Activated CD8-positive, alpha-beta memory T cell treated with anti-CD3 and anti-CD28 coated beads, Interleukin-2, amount 50 U/mL, for 4 hours (primary cell): ENCODE measurements around the gene RRH.
"Not testable (repeated sequence)": the region's sequence is repeated elsewhere in the genome, so short reads cannot be mapped to it uniquely, and the experiment has no call there.

Experiments
- DNase-seq: peaks from one replicate; pipeline ENCODE4 v3.0.0-alpha.2; 2020

The RRH gene, protein sequence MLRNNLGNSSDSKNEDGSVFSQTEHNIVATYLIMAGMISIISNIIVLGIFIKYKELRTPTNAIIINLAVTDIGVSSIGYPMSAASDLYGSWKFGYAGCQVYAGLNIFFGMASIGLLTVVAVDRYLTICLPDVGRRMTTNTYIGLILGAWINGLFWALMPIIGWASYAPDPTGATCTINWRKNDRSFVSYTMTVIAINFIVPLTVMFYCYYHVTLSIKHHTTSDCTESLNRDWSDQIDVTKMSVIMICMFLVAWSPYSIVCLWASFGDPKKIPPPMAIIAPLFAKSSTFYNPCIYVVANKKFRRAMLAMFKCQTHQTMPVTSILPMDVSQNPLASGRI

DNA sequence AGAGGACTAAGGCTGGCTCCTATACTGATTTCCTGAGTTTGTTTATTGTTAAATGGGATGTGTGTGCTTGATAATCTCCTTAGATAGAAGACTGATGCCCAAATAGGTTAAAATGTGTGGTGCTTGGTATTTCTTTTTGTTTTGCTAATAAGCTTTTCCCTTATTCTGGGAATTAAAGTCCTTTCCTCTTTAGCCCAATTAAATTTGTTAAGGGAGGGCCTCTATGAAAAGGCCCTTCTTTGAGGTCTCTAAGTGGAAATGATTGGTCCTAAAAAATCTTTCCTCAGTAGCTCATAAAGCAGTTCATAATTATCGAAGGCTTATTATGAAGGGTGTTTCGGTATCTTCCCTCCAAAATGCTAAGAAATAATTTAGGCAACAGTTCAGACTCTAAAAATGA, at the start of gene RRH:
Gene RRH, plus strand, starts transcription at position 301 of the 400 bp plus-strand sequence. Its CDS starts 56 bp downstream, at position 357.
- DNase-seq, result no peak

DNA sequence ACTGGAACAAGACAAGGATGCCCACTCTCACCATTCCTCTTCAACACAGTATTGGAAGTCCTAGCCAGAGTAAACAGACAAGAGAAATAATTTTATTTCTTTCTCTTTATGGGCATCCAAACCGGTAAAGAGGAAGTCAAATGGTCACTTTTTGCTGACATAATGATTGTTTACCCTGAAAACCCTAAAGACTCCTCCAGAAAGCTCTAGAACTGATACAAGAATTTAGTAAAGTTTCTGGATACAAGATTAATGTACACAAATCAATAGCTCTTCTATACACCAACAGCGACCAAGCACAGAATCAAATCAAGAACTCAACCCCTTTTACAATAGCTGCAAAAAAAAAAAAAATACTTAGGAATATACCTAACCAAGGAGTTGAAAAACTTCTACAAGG, 45.7 kb upstream of the RRH start:
- not testable (repeated sequence) for DNase-seq

DNA sequence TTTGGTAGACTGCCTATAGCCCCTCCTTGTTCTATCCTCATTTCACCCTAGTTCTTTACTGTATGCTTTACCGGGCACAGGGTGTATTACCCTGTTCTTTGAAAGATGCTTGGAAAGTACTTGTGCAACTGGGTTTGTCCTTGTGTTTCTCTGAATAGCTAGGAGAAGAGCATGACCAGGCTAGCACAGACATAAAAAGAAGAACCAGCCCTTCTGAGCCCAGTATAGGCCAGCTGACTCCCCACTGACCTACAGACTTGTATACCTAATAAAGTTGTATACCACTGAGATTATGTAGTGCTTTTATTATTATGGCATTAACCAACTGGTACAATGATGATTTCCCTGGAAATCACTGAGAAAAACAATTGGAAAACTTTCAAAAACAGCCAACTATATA, 40.9 kb upstream of the RRH start:
- no peak for DNase-seq

DNA sequence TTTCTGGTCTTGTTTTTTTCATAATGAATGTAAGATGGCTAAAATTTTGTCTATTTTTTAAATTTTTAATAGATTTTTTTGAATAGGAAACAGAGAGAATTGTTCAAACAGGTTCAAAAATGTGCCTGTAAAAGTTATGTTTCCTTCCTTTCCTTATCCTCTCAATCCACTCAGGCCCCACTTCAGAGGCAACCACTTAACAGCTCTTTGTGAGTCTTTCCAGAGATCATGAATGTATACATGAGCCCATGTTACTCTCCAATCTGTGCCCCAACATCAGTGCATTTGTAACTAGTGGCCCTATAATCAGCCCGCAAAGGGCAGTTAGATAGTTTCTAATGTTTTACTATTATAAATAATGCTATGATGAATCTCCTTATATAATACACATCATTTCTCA, 40.0 kb upstream of the RRH start:
- no peak for DNase-seq

DNA sequence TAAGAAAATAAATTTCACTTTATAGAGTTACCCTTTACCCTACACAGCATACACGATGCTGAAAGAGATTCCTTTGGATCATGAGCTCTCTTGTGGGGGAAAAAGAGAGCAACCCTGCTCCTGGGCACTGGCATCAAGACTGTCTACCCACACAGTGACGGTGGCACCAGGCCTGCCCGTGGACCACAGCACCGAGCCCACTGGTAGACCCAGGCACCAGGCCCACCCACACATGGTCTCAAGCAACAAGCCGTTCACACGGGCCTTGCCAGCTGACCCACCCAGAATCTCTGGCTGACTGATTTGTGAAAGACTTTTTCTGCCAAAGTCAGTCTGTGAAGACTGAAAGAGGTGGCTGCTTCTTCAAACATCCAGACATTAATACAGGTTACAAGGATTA, 32.7 kb upstream of the RRH start:
- DNase-seq, result no peak

DNA sequence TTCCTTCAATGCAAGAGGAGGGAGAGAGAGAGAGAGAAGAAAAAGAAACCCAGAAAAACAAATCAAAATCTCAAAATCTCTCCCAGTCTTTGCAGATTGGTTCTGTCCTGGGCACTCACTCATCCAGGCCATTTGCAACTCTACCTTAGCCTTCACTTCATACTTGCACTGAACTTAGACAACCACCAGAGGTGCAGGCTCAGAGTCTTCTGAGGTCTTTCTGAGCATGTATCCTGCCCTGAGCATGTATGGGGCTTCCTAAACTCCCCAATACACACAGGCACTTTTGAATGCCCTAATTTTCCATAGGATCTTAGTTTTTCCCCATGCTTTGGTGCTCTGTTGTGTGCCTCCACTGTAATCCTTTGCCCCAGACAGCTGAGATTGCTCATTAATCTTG, 28.9 kb upstream of the RRH start:
- DNase-seq, result no peak

DNA sequence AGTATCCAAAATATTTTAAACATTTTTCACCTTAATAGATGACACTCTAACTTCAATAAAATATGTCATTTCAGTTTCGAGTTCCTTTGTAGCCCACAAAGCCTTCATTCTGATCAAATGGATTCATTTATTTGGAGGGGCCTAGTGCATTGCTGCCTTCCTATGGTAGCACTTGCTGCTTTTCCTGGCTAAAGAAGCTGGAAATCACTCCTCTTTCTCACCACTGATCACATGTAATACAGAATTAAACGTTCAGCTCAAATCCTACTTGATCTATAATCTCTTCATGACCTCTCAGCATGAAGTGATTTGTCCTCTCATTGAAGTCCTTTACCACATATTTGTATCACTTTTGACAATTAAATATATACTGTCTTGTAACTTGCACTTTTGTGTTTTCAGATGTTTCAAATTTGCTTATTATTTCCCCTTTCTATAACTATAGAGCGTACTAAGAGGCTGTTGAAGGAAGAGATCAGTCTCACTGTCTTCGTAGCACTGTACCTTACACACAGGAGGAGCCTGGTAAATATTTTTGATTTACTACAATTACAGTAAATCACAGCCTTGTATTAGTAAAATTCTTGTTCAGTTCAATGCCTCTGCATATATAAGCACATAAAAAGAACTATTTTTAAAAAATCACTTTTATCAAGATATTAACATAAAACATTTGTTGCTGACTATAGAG, 26.5 kb upstream of the RRH start:
- no peak for DNase-seq

DNA sequence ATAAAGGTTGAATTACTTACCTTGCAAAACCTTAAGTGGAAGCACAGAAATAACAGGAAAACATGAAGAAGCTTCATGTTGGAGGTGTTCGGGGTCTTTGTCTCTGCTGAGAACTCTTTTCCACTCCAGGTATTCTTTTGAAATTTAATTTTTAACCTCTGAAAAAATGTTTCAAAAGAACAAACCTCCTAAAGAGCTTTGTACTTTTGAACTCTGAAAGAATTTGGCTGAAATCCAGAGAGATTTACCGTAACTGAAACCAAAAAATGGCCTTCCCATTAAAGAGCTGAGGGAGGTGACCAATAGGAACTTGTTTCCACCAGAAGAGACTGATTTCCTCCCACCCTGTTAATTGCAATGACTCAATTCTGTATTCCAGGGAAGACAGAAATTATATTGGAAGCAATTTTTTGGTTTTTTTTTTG, 25.9 kb upstream of the RRH start, which contains the start of gene CFI:
Gene CFI, minus strand, starts transcription at position 105 of the 425 bp plus-strand sequence. Its CDS starts 28 bp downstream, at position 77.
- DNase-seq, result no peak

DNA sequence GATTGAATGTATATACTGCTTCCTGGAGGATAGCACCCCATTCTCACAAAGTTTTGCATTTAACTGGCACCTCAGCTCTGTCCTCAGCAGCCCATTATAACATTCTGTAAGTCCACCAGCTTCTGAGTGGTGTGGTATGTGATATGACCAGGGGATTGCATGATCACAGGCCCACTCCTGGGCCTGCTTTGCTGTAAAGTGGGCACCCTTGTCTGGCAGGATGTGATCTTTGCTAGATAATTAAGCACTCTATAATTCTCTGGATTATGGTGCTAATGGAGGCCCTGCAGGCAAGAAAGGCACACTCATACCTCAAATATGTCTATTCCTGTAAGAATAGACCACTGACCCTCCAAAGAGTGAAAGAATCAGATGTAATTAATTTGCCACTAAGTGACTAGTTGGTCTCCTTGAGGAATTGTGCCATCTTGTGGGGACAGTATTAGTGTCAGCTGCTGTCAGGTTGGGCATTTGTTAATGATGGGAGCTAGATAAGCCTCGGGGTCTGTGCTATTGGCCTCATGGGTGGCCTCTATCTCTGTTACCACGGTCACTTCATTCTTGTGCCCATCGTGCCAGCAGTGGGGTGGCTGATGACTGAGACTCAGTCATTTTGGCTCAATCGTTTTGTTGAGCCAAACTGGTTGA, 23.7 kb upstream of the RRH start:
- DNase-seq, result no peak

DNA sequence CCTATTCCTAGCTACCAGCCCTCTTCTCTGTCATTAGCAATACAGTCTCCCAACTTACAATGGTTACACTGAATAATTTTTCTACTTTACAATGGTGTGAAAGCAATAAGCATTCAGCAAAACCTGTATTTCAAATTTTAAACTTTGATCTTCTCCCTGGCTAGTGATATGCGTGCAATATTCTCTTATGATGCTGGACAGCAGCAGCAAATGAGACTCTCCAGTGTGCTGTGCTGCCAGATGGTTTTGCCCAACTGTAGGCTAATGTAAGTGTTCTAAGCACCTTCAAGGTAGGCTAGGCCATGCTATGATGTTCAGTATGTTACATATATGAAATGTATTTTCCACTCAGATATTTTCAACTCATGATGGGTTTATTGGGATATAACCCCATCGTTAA, 18.1 kb upstream of the RRH start:
- DNase-seq, result no peak

DNA sequence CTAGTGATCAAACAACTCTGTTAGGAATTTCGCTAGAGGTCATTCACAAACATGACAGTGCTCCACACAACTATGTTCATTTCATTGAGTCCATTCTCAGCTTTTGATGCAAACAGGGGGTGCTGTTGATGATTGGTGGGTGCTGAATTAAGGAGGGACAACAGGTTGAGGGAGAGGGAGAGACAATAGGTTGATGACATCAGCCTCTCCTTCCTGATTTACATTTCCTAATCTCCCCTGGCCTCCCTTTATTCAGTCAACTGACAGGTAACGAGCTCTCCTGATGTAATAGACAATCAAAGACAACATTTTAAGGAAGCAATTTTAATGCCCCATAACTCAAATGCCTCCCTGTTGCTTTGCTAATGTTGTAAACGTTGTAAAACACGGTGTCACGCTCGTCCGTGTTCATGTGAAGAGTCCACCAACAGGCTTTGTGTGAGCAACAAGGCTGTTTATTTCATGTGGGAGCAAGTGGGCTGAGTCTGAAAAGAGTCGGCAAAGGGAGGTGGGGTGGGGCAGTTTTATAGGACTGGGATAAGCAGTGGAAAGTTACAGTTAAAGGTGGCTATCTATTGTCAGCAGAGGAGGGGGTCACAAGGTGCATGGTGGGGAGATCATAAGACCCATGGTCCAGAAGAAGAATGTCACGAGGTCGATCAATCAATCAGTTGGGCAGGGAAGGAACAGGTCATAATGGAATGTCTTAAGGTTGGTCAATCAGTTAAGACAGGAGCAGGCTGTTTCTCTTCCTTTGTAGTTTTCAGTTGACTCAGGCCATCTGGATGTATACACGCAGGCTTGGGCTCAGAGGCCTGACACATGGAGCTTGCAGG, 17.0 kb upstream of the RRH start:
- no peak for DNase-seq

DNA sequence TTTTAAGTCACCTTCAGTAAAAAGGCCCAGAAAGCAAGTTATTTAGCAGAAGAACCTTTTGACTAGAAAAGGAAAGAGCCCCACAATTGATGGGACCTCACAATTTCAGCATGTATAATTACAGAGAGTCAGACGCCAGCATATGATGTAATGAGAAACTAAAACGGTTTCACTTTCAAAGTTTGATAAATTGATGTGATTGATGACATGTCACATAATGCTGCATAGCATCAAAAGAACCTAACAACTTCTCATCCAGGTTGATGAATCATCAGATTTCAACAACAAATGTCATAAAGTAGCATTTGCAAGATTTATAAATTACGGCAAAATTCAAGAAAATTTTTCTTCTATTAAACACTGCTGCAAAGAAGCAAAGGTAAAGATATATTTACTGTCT, 16.1 kb upstream of the RRH start:
- DNase-seq, result no peak

DNA sequence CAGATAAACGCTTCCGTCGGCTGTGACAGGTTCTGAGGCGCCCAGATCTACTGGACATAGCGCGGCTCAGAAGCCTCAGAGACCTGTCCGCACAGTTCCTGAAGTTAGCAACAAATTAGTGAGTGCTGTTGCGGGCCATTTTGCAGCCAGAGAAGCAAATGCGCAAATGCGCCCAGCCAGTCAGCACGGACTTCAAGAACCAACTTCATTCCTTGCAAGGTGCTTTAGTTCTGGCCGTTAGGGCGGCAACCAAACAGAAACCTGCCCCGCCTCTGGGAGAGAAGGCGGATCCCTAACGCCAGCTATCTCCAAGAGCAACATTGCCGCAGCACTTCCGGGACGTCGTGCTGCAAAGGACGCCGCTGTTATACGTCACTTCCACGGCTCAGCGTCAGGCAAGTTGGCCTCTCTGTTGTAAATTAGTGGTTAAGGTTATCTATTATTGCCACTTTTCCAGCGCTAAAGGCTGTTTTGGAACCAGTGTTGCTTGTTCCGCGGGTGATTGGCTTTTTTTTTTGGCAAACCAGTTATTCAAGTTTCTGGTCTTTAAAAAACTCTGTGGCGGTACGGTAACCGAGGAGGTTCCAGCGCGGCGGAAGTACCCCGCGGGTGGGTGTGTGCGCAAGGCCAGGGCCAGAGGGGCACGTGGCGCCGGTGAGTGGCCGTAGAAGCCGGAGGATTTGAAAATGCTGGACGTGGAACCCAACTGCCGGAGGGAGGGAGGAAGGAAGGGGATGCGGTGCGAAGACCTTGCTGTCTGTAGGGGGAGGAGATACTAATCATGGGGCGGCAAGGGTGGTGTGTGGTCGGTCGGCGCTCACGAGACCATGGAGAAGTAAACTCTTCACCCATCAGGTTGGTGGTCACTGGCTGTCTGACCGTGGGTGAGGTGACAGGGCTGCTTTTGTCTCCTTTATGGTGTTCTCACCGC, 12.4 kb upstream of the RRH start, which contains the start of gene GAR1:
Gene GAR1, plus strand, starts transcription at position 612 of the 931 bp plus-strand sequence. CDS start 403 bp downstream, outside the sequence.
- peak; percentile 86 for DNase-seq

DNA sequence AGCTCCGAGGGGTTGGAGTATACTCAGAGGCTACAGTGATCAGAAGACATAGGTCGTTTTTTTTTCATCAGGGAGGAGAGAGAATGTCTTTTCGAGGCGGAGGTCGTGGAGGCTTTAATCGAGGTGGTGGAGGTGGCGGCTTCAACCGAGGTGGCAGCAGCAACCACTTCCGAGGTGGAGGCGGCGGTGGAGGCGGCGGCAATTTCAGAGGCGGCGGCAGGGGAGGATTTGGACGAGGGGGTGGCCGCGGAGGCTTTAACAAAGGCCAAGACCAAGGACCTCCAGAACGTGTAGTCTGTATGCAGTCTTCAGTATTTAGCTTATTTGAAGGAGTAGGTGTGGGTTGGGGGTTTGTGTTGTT, 11.7 kb upstream of the RRH start:
- DNase-seq, result peak; percentile 52

DNA sequence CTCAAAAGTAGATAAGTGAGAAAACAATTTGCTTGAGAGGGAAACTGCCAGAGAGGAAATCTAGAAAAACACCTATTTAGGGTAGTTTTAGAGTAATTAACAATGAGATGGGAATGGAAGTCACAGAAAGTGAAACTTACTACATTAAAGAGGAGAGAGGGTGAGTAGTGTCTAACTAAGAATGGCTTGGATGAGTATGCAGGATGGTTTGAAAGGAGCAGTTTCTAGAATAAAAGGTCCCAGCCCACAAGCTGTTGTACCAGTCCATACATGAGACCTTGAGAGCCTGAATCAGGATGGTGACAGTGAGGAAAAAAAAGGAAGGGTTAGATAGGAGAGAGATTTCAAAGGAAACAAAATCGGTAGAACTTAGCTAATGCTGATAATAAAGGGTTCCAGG, 10.9 kb upstream of the RRH start:
- DNase-seq, result no peak

DNA sequence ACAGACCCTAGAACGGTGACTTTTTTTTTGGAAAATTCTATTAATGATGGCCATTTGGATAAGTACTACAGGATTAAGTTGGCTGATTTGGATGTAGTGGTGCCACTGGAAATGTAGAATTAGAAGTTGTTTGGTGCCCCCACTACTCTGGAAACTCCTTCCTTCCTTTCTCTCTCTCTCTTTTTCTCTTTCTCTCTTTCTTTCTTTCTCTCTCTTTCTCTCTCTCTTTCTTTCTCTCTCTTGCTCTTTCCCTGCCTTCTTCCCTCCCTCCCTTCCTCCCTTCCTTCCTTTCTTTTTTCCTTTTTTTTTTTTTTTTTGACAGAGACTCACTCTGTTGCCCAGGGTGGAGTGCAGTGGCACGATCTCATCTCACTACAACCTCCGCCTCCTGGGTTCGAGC, 9.5 kb upstream of the RRH start:
- no peak for DNase-seq

DNA sequence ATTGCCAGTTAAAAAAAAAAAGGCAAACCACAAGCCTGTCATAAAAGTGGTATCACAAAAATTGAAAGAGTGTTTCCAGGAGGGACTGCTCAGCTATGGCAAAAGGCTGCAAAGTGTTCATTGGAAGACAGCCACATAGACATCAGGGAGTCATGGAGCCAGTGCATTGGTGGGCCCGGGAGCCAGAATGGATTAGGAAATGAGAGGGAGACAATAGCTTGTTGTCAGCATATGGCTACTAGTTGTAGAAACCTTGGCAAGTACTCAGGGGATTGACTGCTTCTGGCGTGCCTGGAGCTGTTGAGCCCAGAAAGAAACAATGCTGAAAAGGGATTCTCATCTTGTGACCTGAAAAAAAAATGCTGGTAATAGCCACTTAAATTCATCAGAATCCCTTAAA, 7.2 kb upstream of the RRH start:
- no peak for DNase-seq

DNA sequence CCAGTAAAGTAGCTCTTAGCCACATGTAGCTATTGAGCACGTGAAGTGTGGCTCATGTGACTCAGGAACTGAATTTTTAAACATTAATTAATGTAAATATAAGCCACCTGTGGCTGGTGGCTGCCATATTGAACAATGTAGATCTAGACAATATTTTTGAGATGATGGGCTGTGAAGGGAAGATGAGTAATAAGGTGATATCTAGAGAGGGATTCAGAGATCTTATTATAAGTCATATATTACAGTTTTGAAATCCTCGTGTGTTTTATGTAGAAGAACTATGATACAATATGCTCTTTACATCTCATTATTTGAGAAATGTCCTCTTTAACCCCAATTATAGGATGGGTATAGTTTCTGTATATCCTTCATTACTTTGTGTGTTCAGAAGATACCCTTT, 6.6 kb upstream of the RRH start:
- DNase-seq, result no peak

DNA sequence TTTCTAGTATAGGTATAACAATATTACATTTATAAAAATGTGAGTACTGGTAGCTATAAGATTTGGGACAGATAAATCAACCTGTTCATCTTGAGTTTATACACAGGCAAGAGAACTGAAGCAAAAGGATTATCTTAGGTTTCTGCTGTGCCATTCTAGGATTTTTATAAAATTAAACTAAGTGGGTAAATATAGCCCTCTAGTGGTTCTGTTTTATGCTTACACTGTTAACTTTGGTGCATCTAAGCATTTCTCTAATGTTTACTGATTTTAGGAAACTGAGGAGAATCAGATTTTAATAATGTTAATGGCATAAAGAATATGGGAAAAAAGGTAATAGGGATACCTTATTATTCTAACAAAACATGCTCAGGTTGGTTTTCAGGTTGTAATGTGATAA, 1.1 kb upstream of the RRH start:
- DNase-seq, result no peak

DNA sequence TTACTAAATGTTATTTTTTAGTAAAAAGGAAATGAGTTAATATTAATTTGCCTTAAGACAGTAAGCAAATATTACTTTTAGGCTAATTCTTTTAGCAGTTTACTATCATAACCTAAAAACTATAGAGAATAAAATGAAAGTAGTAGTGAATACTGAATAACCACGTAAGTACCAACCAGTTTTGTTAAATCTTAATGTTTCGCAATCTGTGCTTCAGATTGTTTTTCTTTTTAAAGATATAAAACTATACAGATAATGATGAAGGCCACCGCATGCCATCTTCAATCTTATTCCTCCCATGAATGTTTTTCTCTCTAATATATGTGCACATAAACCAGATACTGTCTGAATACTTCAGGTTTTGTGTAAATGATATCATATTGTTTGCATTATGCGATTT, 6.0 kb downstream of the RRH start:
- no peak for DNase-seq

DNA sequence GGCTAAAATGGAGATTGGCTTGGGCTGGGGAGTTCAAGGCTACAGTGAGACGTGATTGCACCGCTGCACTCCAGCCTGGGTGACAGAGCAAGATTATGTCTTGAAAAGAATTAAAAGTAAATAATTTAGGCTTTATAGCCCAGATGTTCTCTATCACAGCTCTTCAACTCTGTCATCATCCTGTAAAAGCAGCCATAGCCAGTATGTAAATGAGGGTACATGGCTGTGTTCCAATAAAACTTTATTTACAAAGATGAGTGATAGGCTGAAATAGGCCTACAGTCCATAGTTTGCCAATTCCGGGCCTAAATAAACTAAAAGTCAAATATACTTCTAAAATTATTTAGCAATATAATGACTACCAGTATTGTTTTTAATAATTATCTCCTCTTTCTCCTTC, 9.2 kb downstream of the RRH start:
- DNase-seq, result no peak
